ACC112 (cell line): ENCODE measurements around the gene SYNPO2.

Source experiments
- H2AFZ ChIP-seq: fragments of 200-600 bp; sonication (generic); one replicate; pipeline ENCODE4 v1.6.0; 2017; ENCODE audit warnings: antibody characterized with exemption, low read length; ENCODE audit not compliant: unreplicated experiment
- H3K27ac ChIP-seq: fragments of 200-600 bp; sonication (generic); 2 replicates; pipeline ENCODE4 v1.5.1; 2014; ENCODE audit warnings: low read depth, mild to moderate bottlenecking, antibody characterized with exemption, low read length, moderate library complexity
- H3K27me3 ChIP-seq: fragments of 200-600 bp; sonication (generic); 2 replicates; pipeline ENCODE4 v1.6.1; 2014; ENCODE audit warnings: mild to moderate bottlenecking, antibody characterized with exemption, low read length, moderate library complexity, mixed read lengths; ENCODE audit not compliant: insufficient read depth
- H3K36me3 ChIP-seq: fragments of 200-600 bp; sonication (generic); 2 replicates; pipeline ENCODE4 v1.6.1; 2016; ENCODE audit warnings: mild to moderate bottlenecking, antibody characterized with exemption, low read length, moderate library complexity, mixed read lengths; ENCODE audit not compliant: insufficient read depth
- H3K4me1 ChIP-seq: fragments of 200-600 bp; sonication (generic); one replicate; pipeline ENCODE4 v1.6.1; 2016; ENCODE audit warnings: low read length, mixed read lengths; ENCODE audit not compliant: insufficient read depth, unreplicated experiment, control insufficient read depth
- H3K4me3 ChIP-seq: fragments of 200-600 bp; sonication (generic); 2 replicates; pipeline ENCODE4 v1.5.1; 2014; ENCODE audit warnings: mild to moderate bottlenecking, low read depth, low read length
- H3K79me2 ChIP-seq: fragments of 200-600 bp; sonication (generic); one replicate; pipeline ENCODE4 v1.6.0; 2016; ENCODE audit warnings: low read length; ENCODE audit not compliant: control insufficient read depth, unreplicated experiment, insufficient read depth

SYNPO2 gene

GRCh38 chr4:119110121-119110520, 221.5 kb downstream of the SYNPO2 start:
- Histone ChIP-seq H2AFZ (no peak overlapping the region), H3K79me2 (no peaks in the 10 kb centered on the region), H3K4me1 (peaks cover 34% of the 10 kb centered on the region), H3K27ac (no peak overlapping the region), H3K36me3 (no peaks in the 10 kb centered on the region), H3K4me3 (no peak overlapping the region), H3K27me3 (no peaks in the 10 kb centered on the region)
